ENCODE data around the gene SLC25A12.

GRCh38 chr2:171908235-171908634 is 14.2 kb upstream of the SLC25A12 start:
- TF ChIP-seq POLR2A (IDR thresholded peaks at IDR 0.05; ENCODE audit: low read length) (no peak), GATA1 (IDR thresholded peaks at IDR 0.05; ENCODE audit: low read depth, low read length) (no peak)

Measured in erythroblast (primary cell).